Brain microvascular endothelial cell (primary cell): ENCODE results near the gene XPNPEP1.

Source experiments
- DNase-seq: peaks from one replicate; pipeline ENCODE4 v3.0.0-alpha.2; 2020
- H3K27ac ChIP-seq: fragments of 250-450 bp; sonication (Bioruptor Pico); 2 replicates; pipeline ENCODE4 v1.5.1; 2020; ENCODE audit warnings: mild to moderate bottlenecking, moderate library complexity
- H3K27me3 ChIP-seq: fragments of 250-450 bp; sonication (Bioruptor Pico); replicated peaks from 2 replicates; pipeline ENCODE4 v1.5.1; 2020; ENCODE audit warnings: mild to moderate bottlenecking
- H3K36me3 ChIP-seq: fragments of 250-450 bp; sonication (Bioruptor Pico); replicated peaks from 2 replicates; pipeline ENCODE4 v1.5.1; 2020; ENCODE audit warnings: mild to moderate bottlenecking
- H3K4me3 ChIP-seq: 2 replicates; pipeline ENCODE4 v1.5.1; 2011; ENCODE audit warnings: low read depth, mild to moderate bottlenecking, control low read depth, low read length, moderate library complexity
- CTCF ChIP-seq: IDR thresholded peaks from 2 replicates; pipeline ENCODE4 v1.5.1; 2011; ENCODE audit warnings: low read depth, mild to moderate bottlenecking, moderate library complexity, low read length, control low read depth, inconsistent platforms; ENCODE audit errors: missing control alignments
- in situ Hi-C: cut with HindIII; loops from 2 replicates; pipeline ENCODE4 v1.10.0; 2017; ENCODE audit warnings: low sequenced_read_pairs, low pct_ligation_motif_present

Gene XPNPEP1

DNA sequence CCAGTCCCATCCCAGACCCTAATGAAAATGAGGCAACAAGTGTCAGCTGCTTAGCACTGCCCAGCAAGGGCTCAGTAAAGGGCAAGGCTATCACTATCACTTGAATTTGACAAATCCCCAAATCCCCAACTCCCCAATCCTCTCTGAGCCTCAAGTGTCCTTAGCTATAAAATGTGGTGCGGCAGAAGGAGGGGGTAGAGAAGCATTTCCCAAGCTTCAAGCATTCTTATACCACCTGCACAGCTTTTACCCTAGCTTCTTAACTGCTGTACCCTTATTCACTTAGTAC, 41.6 kb downstream of the XPNPEP1 start:
- TF ChIP-seq CTCF, result no peak
- no peak overlapping the region for H3K4me3 ChIP-seq
- H3K27me3 ChIP-seq, result no peaks in the 10 kb centered on the region
- peaks cover 35% of the 10 kb centered on the region for H3K36me3 ChIP-seq
- in situ Hi-C loops, result loop anchor here (25.0 kb wide), 1 partner anchor 206 kb away; no protein-coding TSS in a partner anchor
- H3K27ac ChIP-seq, result no peak overlapping the region
- no peak for DNase-seq

- TF ChIP-seq CTCF, result no peak
- no peaks in the 10 kb centered on the region for H3K27me3 ChIP-seq
- no peak for DNase-seq
- in situ Hi-C loops, result loop anchor here (25.0 kb wide), 1 partner anchor 206 kb away; no protein-coding TSS in a partner anchor
- H3K27ac ChIP-seq, result no peak overlapping the region
- peaks cover 41% of the 10 kb centered on the region for H3K36me3 ChIP-seq
- no peak overlapping the region for H3K4me3 ChIP-seq
Measured at GRCh38 chr10:109880886-109881768, 42.2 kb downstream of the XPNPEP1 start.

GRCh38 chr10:109877546-109877945, 45.8 kb downstream of the XPNPEP1 start:
- no peak for DNase-seq
- Histone ChIP-seq H3K36me3 (peaks cover 61% of the 10 kb centered on the region), H3K27ac (no peak overlapping the region), H3K27me3 (no peaks in the 10 kb centered on the region), H3K4me3 (no peak overlapping the region)
- in situ Hi-C loops, result loop anchor here (25.0 kb wide), 1 partner anchor 210 kb away; no protein-coding TSS in a partner anchor
- TF ChIP-seq CTCF, result no peak

DNA sequence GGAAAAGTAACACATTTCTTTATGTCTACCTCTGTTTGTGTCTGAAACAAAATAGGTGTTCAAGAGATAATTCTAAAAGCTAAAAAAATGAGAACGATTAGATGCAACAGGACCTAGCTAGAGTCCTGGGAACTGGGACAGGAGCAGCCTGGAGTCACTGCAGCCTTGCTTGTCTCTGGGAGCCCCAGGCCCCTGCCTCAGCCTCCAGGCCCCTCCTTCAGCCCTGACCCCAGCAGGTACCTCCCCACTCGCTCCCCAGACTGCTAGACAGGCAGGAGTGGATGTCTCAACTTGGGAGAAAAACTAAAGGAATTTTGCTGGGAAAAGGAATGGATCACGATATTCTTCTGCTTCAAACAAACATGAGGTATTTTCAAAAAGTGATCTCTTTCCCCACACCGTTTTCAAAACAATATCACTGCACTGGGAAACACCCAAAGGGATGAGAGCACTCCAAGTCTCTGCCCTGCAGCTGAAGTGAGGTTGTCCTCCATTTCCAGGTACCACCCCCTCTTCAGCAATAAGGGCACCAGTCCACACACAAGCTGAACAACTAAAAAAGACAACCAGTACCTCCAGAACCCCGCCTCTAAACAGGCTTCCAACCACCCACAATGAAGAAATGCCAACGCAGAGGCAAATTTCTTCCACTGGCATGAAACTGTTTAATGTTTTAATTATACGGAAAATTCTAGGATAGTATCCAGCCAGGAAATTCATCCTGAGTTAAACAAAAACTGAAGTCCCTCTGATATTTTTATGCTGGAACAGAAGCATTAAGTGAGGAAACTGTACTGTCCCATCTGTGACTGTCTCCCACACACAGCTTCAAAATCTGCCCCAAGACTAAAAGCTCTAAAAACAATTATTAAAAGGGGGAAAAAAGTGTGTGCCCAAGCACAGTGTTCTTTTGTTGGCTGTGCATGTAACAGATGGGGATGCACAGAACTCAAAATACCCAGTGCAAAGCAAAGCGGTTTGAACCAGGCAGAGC, 47.2 kb downstream of the XPNPEP1 start:
- peaks cover 55% of the 10 kb centered on the region for H3K36me3 ChIP-seq
- no peak overlapping the region for H3K4me3 ChIP-seq
- TF ChIP-seq CTCF, result no peak
- H3K27me3 ChIP-seq, result no peaks in the 10 kb centered on the region
- no peak overlapping the region for H3K27ac ChIP-seq
- in situ Hi-C loops, result loop anchor here (25.0 kb wide), 1 partner anchor 211 kb away; no protein-coding TSS in a partner anchor
- no peak for DNase-seq

DNA sequence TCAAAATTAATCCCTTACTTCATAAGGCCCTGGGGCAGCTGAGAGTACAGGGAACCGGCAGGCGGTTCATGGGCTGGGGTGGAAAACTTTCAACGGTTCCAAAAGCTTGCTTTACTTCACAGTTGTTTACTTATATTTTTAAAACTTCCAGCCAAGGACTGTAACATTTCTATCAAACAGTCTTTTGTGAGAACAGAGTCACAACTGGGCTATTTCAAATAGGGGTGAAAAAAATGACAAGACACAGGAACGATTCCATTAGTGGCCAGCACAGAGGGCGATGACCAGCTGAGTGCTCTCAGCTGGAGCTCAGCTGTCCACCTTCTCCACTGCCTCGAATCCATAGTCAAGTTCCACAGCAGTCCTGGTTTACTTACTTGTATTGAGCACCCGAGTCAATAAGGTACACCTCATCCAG, 48.2 kb downstream of the XPNPEP1 start:
- no peak for TF ChIP-seq CTCF
- H3K27me3 ChIP-seq, result no peaks in the 10 kb centered on the region
- no peak overlapping the region for H3K27ac ChIP-seq
- in situ Hi-C loops, result loop anchor here (25.0 kb wide), 1 partner anchor 212 kb away; no protein-coding TSS in a partner anchor
- H3K4me3 ChIP-seq, result no peak overlapping the region
- peaks cover 53% of the 10 kb centered on the region for H3K36me3 ChIP-seq
- no peak for DNase-seq
